GM12865 (cell line): Measurements from ENCODE around the gene TANGO2.

Experiments
- DNase-seq: peaks from one replicate; pipeline ENCODE4 v3.0.0; 2010; ENCODE audit warnings: low read depth
- H3K4me3 ChIP-seq: 2 replicates; pipeline ENCODE4 v1.5.1; 2011; ENCODE audit warnings: mild to moderate bottlenecking, low read depth, low read length, control low read depth
- TF ChIP-seq, protein P1 (sequence below): IDR thresholded peaks from 2 replicates; pipeline ENCODE4 v1.5.1; 2011; ENCODE audit warnings: low read length, control low read depth, low read depth, inconsistent platforms; ENCODE audit not compliant: insufficient read depth; ENCODE audit errors: missing control alignments

TANGO2 gene

DNA sequence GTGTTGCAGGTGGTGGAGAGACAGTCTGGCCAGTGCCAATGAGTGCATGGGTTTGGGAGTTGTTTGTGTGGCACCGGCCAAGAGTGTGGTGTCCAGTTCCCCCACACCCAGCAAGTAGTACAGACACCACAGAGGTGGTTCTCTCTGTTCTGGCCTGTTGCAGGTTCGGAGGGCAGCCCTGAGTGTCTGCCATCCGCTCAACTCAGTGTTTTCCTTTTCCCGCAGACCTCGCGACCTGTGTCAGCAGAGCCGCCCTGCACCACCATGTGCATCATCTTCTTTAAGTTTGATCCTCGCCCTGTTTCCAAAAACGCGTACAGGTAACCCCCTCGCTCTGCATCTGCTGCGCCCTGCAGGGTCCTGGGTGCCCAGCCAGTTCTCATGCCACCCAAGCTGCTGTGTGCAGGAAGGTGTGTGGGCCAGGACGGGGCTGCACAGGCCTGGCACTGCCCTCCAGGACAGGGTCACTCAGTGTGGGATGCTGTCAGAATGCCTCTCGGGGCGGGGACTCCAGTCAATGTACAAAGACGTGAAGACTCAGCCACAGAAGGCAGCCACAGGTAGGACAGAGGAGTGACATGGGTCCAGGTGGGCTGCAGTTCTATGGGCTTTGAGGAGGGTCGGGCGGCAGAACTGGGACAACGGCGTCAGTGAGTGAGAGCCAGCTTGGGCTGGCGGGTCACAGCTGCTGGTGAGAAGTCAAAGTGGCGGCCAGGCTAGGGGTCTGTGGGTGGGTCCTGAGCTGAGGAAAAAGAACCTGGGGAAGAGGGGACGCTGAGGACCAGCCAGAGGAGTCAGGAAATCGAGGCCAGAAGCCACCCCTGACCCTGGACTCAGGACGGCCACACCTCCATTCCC lies 15.9 kb downstream of the TANGO2 start:
- no peak overlapping the region for H3K4me3 ChIP-seq
- no peak for DNase-seq
- TF ChIP-seq, protein P1, sequence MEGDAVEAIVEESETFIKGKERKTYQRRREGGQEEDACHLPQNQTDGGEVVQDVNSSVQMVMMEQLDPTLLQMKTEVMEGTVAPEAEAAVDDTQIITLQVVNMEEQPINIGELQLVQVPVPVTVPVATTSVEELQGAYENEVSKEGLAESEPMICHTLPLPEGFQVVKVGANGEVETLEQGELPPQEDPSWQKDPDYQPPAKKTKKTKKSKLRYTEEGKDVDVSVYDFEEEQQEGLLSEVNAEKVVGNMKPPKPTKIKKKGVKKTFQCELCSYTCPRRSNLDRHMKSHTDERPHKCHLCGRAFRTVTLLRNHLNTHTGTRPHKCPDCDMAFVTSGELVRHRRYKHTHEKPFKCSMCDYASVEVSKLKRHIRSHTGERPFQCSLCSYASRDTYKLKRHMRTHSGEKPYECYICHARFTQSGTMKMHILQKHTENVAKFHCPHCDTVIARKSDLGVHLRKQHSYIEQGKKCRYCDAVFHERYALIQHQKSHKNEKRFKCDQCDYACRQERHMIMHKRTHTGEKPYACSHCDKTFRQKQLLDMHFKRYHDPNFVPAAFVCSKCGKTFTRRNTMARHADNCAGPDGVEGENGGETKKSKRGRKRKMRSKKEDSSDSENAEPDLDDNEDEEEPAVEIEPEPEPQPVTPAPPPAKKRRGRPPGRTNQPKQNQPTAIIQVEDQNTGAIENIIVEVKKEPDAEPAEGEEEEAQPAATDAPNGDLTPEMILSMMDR = no peak

DNA sequence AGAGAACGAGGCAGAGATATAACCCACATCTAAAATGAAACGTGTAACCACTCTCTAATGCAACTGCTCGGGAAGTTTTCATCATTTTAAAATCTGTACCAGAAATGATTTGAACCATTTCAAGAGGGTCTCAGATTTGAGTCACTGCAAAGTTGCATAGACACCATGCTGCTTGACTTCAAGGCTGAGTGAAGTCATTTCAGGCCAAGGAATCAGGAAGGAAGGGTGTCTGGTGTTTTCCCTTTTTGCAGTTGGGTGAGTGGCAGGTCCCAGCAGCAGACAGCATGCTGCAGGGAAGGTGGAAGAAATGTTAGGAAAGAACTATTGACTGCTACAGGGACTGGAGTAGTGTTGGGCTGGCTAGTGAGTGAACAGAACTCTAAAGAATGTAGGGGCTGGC lies 16.5 kb downstream of the TANGO2 start:
- no peak overlapping the region for H3K4me3 ChIP-seq
- peak; percentile 64 for DNase-seq
- TF ChIP-seq, protein P1 = no peak

DNA sequence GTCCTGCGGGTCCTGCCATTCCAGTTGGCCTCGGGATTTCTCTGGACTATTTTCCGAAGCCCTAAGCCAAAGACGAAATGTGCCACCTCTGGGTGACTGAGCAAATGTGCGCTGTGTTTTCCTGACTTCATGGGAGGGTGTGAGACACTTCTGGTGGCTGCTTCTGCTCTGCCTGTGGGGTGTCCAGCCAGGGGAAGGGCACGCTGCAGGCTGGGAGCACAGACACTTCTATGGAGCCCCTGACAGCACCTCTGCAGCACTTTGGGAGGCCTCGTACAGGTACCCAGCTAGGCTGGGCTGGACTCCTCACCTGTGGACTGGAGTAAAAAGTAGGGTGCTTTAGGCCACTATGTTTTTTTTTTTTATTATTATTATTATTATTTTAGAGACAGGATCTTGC lies 17.7 kb downstream of the TANGO2 start:
- TF ChIP-seq, protein P1 = no peak
- no peak overlapping the region for H3K4me3 ChIP-seq

DNA sequence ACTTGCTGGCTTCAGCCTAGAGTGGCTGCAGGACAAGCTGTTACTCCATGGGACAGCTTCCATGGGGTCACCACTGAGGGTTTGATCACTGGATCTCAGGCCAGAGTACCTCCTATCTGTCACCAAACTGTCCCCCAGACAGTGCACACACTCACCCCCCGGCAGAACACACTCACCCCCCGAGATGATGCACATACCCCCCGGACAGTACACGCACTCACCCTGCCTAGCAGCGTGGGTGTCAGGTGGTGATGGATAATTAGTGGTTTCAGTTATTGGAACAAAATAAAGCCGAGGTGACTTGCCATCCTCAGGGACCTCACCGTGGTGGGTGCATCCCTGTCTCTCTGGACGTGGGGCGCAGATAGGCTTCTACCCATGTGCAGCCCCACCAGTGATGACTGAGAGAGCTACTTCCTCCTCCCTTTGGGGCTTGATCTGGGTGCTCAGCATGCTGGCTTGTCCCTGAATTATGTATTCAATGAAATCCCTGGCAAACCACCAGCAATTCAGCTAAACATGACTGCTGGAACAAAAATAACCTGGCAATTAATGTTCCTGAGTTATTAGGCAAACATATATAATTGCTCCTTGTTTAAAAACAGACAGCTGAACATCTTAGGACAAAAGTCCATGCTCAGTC lies 18.9 kb downstream of the TANGO2 start:
- H3K4me3 ChIP-seq = no peak overlapping the region
- no peak for DNase-seq
- TF ChIP-seq, protein P1 = no peak

More for the DNA sequence above, 17.7 kb downstream of the TANGO2 start:
- DNase-seq = no peak

DNA sequence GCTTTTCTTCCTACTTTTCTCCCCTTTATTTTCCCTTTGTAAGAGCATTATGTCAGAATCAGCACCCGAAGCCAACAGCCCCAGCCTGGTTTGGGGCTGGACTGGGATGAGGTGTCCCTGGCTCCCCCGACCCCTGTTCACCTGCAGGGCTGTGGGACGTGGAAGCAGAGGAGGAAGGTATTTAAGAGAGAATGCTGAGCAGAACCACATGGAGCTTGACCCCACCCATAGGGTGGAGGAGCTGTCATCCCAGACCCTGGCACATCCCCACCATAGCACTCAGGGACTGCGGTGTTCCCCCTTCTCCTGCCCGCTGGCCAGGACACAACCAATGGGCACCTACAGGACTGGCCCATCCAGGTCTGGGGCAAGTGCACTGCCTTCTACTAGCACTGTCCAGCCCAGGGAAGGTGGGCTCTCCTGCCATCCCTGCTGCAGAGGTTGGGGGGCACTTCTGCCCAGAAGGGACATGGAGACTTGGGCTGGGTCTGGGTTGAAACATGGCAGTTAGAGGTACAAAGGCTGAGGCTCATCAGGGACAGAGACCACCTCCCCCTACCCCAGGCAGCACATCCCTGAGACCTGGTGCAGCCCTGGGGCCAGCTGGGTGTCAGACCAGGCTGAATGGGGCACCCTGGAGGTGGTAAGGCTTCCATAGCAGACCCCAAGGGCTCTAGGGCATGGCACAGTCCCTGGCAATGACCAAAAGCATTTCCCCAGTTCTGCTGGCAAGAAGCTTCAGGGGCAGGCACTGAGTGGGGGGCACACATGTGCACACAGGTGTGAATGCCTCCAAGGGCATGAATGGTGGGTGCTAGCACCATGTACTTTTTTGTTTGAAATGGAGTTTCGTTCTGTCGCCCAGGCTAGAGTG lies 19.7 kb downstream of the TANGO2 start:
- TF ChIP-seq, protein P1 = no peak
- DNase-seq = no peak

DNA sequence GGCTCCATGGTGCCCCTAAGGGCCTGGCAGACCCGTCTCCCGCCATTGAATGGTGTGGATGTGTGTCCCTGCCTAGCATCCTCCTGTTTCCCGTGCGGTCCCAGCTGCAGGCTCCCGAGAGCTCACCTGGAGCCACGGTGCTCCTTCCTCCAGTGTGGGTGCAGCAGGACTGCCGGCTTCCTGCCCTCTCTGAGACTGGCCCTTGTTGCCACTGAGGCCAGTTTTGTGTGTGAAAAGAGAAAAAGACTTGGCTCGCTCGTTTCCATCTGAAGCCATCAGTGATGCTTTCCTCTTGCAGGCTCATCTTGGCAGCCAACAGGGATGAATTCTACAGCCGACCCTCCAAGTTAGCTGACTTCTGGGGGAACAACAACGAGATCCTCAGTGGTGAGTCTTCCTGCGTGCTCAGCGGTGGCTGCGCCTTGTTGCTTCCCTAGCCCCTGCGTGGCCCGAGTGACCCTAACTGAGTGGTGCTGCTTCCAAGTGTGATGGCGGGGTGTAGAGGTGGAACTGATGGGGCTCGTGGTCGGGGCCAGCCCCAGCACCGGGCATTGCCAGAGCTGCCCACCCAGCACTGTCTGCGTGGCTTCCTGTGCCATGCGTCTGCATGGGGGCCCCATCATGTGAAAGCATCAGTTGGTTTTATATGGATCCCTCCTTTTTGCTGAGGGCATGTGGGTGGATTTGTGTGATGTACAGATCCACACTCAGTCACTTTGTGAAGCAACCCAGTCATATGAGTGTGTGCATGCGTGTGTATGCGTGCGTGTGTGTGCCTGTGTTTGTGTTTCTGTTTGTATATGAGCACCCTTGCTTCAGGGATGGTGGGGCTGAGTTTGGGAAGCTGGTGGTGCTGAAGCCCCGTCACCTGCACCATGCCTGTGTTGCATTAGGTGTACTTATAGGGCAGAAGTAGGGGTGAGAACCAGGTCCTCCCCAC lies 22.4 kb downstream of the TANGO2 start:
- no peak overlapping the region for H3K4me3 ChIP-seq
- TF ChIP-seq, protein P1 = no peak
- no peak for DNase-seq

More for the DNA sequence above, 19.7 kb downstream of the TANGO2 start:
- no peak overlapping the region for H3K4me3 ChIP-seq
